Fibroblast of upper back skin (primary cell): ENCODE measurements around the gene CCL16.
"Not testable (repeated sequence)": the region's sequence is repeated elsewhere in the genome, so short reads cannot be mapped to it uniquely, and the experiment has no call there.

ENCODE experiments used
- DNase-seq: peaks from one replicate; pipeline ENCODE4 v3.0.0-alpha.2; 2013

Gene CCL16

GRCh38 chr17:35984140-35984539 lies 2.8 kb upstream of the CCL16 start:
- DNase-seq, result no peak

GRCh38 chr17:35982409-35983191 lies 1.3 kb upstream of the CCL16 start:
- DNase-seq, result no peak

- no peak for DNase-seq
Measured at GRCh38 chr17:35981908-35982330, 622 bp upstream of the CCL16 start.

- DNase-seq, result no peak
Measured at GRCh38 chr17:35978346-35978745, 3.0 kb downstream of the CCL16 start.

- no peak for DNase-seq
Measured at GRCh38 chr17:35977509-35977908, 3.8 kb downstream of the CCL16 start.

- peak; percentile 2 for DNase-seq
Measured at GRCh38 chr17:35973333-35974260, 7.7 kb downstream of the CCL16 start.

- no peak for DNase-seq
Measured at GRCh38 chr17:35972945-35973332, 8.4 kb downstream of the CCL16 start.

GRCh38 chr17:35972535-35972934 lies 8.8 kb downstream of the CCL16 start:
- no peak for DNase-seq

- no peak for DNase-seq
Measured at GRCh38 chr17:35972066-35972465, 9.2 kb downstream of the CCL16 start.

- DNase-seq, result peak; percentile 70
Measured at GRCh38 chr17:35969558-35970380, 11.5 kb downstream of the CCL16 start.

- no peak for DNase-seq
Measured at GRCh38 chr17:35968520-35969054, 12.7 kb downstream of the CCL16 start.

- DNase-seq, result no peak
Measured at GRCh38 chr17:35965272-35965671, 16.0 kb downstream of the CCL16 start.

- no peak for DNase-seq
Measured at GRCh38 chr17:35963663-35964062, 17.6 kb downstream of the CCL16 start.

GRCh38 chr17:35953720-35954119 lies 27.6 kb downstream of the CCL16 start:
- DNase-seq, result no peak

GRCh38 chr17:35949401-35949800 lies 31.9 kb downstream of the CCL16 start:
- DNase-seq, result no peak

GRCh38 chr17:35948092-35948491 lies 33.2 kb downstream of the CCL16 start:
- DNase-seq, result no peak

- DNase-seq, result peak; percentile 32
Measured at GRCh38 chr17:35947156-35947585, 34.1 kb downstream of the CCL16 start.

- DNase-seq, result no peak
Measured at GRCh38 chr17:35944151-35944550, 37.1 kb downstream of the CCL16 start.

- no peak for DNase-seq
Measured at GRCh38 chr17:35943537-35943936, 37.8 kb downstream of the CCL16 start, which contains the start of gene LYZL6. TSS of gene LYZL6 (minus strand) at chr17:35943713. CDS start at chr17:35939356, 4,357 bp downstream.

- DNase-seq, result no peak
Measured at GRCh38 chr17:35942588-35943186, 38.6 kb downstream of the CCL16 start.

GRCh38 chr17:35938492-35938891 lies 42.8 kb downstream of the CCL16 start:
- DNase-seq, result not testable (repeated sequence)

GRCh38 chr17:35936063-35936462 lies 45.2 kb downstream of the CCL16 start:
- DNase-seq, result no peak
